Astrocyte (in vitro differentiated cells and primary cell): ENCODE results near the gene SPESP1. TPM values are rescaled to one million over a fixed set of nuclear protein-coding genes. Genes with fewer than 3 reads are reported as not detected.

Experiments used
- DNase-seq: peaks from one replicate; pipeline ENCODE4 v3.0.0-alpha.2; 2010; ENCODE audit warnings: low read depth
- FAIRE-seq: peaks from 2 replicates; lab custom pipeline; 2011; peaks lifted over from hg19 to GRCh38; lab: Jason Lieb, UNC
- H2AFZ ChIP-seq: 2 replicates; pipeline ENCODE4 v1.6.0; 2012; ENCODE audit warnings: low read depth, low read length, inconsistent platforms
- H3K27ac ChIP-seq: 2 replicates; pipeline ENCODE4 v1.5.1; 2011; ENCODE audit warnings: low read depth, low read length, inconsistent platforms
- H3K27me3 ChIP-seq: 2 replicates; pipeline ENCODE4 v1.6.0; 2011; ENCODE audit warnings: low read length, inconsistent platforms; ENCODE audit not compliant: insufficient read depth
- H3K36me3 ChIP-seq: 2 replicates; pipeline ENCODE4 v1.5.1; 2011; ENCODE audit warnings: low read length, inconsistent platforms; ENCODE audit not compliant: insufficient read depth
- H3K4me1 ChIP-seq: 2 replicates; pipeline ENCODE4 v1.5.1; 2011; ENCODE audit warnings: low read length, inconsistent platforms; ENCODE audit not compliant: insufficient read depth
- H3K4me2 ChIP-seq: 2 replicates; pipeline ENCODE4 v1.6.0; 2012; ENCODE audit warnings: low read length, inconsistent platforms
- H3K4me3 ChIP-seq: 2 replicates; pipeline ENCODE4 v1.5.1; 2011; ENCODE audit warnings: low read depth, mild to moderate bottlenecking, low read length, inconsistent platforms; ENCODE audit not compliant: insufficient read depth
- H3K79me2 ChIP-seq: 2 replicates; pipeline ENCODE4 v1.6.0; 2012; ENCODE audit warnings: mild to moderate bottlenecking, low read length, inconsistent platforms; ENCODE audit not compliant: insufficient read depth
- H3K9ac ChIP-seq: 2 replicates; pipeline ENCODE4 v1.6.0; 2012; ENCODE audit warnings: mild to moderate bottlenecking, low read length, inconsistent platforms
- H3K9me3 ChIP-seq: 2 replicates; pipeline ENCODE4 v1.5.1; 2012; ENCODE audit warnings: low read depth, mild to moderate bottlenecking, low read length, inconsistent platforms; ENCODE audit not compliant: insufficient read depth
- H4K20me1 ChIP-seq: 2 replicates; pipeline ENCODE4 v1.6.0; 2012; ENCODE audit warnings: low read length, inconsistent platforms; ENCODE audit not compliant: insufficient read depth
- H3K27ac Mint-ChIP-seq: one replicate; pipeline ENCODE4 v1.8.0; 2021; ENCODE audit warnings: mild to moderate bottlenecking, mixed read lengths; ENCODE audit not compliant: unreplicated experiment
- H3K27me3 Mint-ChIP-seq: one replicate; pipeline ENCODE4 v1.8.0; 2021; ENCODE audit warnings: low read depth, mixed read lengths; ENCODE audit not compliant: unreplicated experiment
- H3K36me3 Mint-ChIP-seq: one replicate; pipeline ENCODE4 v1.8.0; 2021; ENCODE audit warnings: low read depth, mixed read lengths; ENCODE audit not compliant: unreplicated experiment
- H3K4me1 Mint-ChIP-seq: one replicate; pipeline ENCODE4 v1.8.0; 2021; ENCODE audit warnings: low read depth, mixed read lengths; ENCODE audit not compliant: unreplicated experiment
- H3K4me3 Mint-ChIP-seq: one replicate; pipeline ENCODE4 v1.8.0; 2021; ENCODE audit warnings: mild to moderate bottlenecking, moderate library complexity, mixed read lengths; ENCODE audit not compliant: unreplicated experiment
- H3K9me3 Mint-ChIP-seq: one replicate; pipeline ENCODE4 v1.8.0; 2021; ENCODE audit warnings: mild to moderate bottlenecking, mixed read lengths; ENCODE audit not compliant: unreplicated experiment
- CTCF ChIP-seq: IDR thresholded peaks from 2 replicates; pipeline ENCODE4 v1.5.1; 2011; ENCODE audit warnings: low read depth, mild to moderate bottlenecking, inconsistent platforms, low read length, moderate library complexity; ENCODE audit not compliant: insufficient read depth
- EZH2 ChIP-seq: IDR thresholded peaks from 2 replicates; pipeline ENCODE4 v1.6.1; 2012; ENCODE audit warnings: mild to moderate bottlenecking, low read length, inconsistent platforms; ENCODE audit not compliant: insufficient read depth
- total RNA-seq: library from RNA; stranded (reverse); gene quantifications from 2 replicates; pipeline ENCODE4 v1.2.1, GENCODE V29; 2021

SPESP1 gene
- total RNA-seq, 1 donor from 2014 or later, result not detected

GRCh38 chr15:68966996-68967395, 36.7 kb downstream of the SPESP1 start:
- FAIRE-seq, result no peak

GRCh38 chr15:68967948-68968347, 37.6 kb downstream of the SPESP1 start:
- H3K36me3 Mint-ChIP-seq, result peaks cover 2% of the 10 kb centered on the region
- Histone ChIP-seq H3K79me2 (no peaks in the 10 kb centered on the region), H3K4me1 (no peaks in the 10 kb centered on the region), H3K27ac (no peak overlapping the region), H4K20me1 (no peaks in the 10 kb centered on the region), H2AFZ (no peak overlapping the region), H3K9me3 (no peaks in the 10 kb centered on the region), H3K9ac (no peak overlapping the region), H3K4me3 (no peak overlapping the region), H3K27me3 (peaks cover 7% of the 10 kb centered on the region), H3K4me2 (no peak overlapping the region), H3K36me3 (no peaks in the 10 kb centered on the region)
- no peak for FAIRE-seq
- H3K9me3 Mint-ChIP-seq, result peaks cover 12% of the 10 kb centered on the region
- no peaks in the 10 kb centered on the region for H3K27me3 Mint-ChIP-seq
- DNase-seq, result no peak
- no peak overlapping the region for H3K27ac Mint-ChIP-seq
- TF ChIP-seq CTCF (no peak), EZH2 (no peak)
- H3K4me3 Mint-ChIP-seq, result no peak overlapping the region
- H3K4me1 Mint-ChIP-seq, result no peaks in the 10 kb centered on the region

More at GRCh38 chr15:68966996-68967395, 36.7 kb downstream of the SPESP1 start:
- H3K4me2 ChIP-seq, result no peak overlapping the region
- no peak overlapping the region for H3K9ac ChIP-seq
- Mint-ChIP-seq H3K36me3 (peaks cover 2% of the 10 kb centered on the region), H3K4me1 (no peaks in the 10 kb centered on the region), H3K9me3 (peaks cover 15% of the 10 kb centered on the region), H3K4me3 (no peak overlapping the region), H3K27me3 (no peaks in the 10 kb centered on the region), H3K27ac (no peak overlapping the region)
- no peak overlapping the region for H2AFZ ChIP-seq
- no peak for DNase-seq
- no peaks in the 10 kb centered on the region for H3K36me3 ChIP-seq
- H3K79me2 ChIP-seq, result no peaks in the 10 kb centered on the region
- no peaks in the 10 kb centered on the region for H3K4me1 ChIP-seq
- TF ChIP-seq CTCF, result no peak
- TF ChIP-seq EZH2, result no peak
- no peaks in the 10 kb centered on the region for H4K20me1 ChIP-seq
- no peak overlapping the region for H3K4me3 ChIP-seq
- no peak overlapping the region for H3K27ac ChIP-seq
- peaks cover 7% of the 10 kb centered on the region for H3K27me3 ChIP-seq
- no peaks in the 10 kb centered on the region for H3K9me3 ChIP-seq

DNA sequence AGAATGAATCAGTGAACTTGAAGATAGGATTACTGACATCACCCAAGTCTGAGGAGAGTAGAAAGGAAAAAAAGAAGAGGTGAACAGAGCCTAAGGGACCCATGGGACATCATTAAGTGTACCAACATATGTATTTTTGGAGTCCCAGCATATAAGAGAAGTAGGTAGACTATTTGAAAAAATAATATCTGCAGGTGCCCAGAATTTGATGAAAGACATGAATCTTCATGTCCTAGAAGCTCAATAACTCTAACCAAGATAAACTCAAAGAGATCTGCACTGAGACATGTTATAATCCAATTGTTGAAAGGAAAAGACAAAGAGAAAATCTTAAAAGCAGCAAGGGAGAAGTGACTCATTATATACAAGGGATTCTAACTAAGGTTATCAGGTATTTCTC, 39.0 kb downstream of the SPESP1 start:
- Histone ChIP-seq H3K27me3 (peaks cover 4% of the 10 kb centered on the region), H3K27ac (no peak overlapping the region), H3K79me2 (no peaks in the 10 kb centered on the region), H3K36me3 (no peaks in the 10 kb centered on the region), H3K4me3 (no peak overlapping the region), H3K9ac (no peak overlapping the region), H3K4me2 (no peak overlapping the region), H3K9me3 (no peaks in the 10 kb centered on the region), H4K20me1 (no peaks in the 10 kb centered on the region), H3K4me1 (no peaks in the 10 kb centered on the region), H2AFZ (no peak overlapping the region)
- no peaks in the 10 kb centered on the region for H3K4me1 Mint-ChIP-seq
- DNase-seq, result no peak
- H3K9me3 Mint-ChIP-seq, result peaks cover 8% of the 10 kb centered on the region
- no peak for TF ChIP-seq EZH2
- no peak overlapping the region for H3K4me3 Mint-ChIP-seq
- no peaks in the 10 kb centered on the region for H3K36me3 Mint-ChIP-seq
- H3K27me3 Mint-ChIP-seq, result no peaks in the 10 kb centered on the region
- no peak for FAIRE-seq
- H3K27ac Mint-ChIP-seq, result no peak overlapping the region
